Osteocyte (in vitro differentiated cells): ENCODE measurements around the gene ZDHHC1. TPM values are rescaled to one million over a fixed set of nuclear protein-coding genes. Genes with fewer than 3 reads are reported as not detected.

Experiments
- DNase-seq: peaks from one replicate; pipeline ENCODE4 v3.0.0; 2021; ENCODE audit warnings: mixed read lengths; ENCODE audit not compliant: unreplicated experiment; ENCODE audit errors: extremely low spot score
- H3K27ac Mint-ChIP-seq: one replicate; pipeline ENCODE4 v1.8.0; 2021; ENCODE audit warnings: mild to moderate bottlenecking, mixed read lengths; ENCODE audit not compliant: unreplicated experiment
- H3K27me3 Mint-ChIP-seq: one replicate; pipeline ENCODE4 v1.8.0; 2021; ENCODE audit warnings: mixed read lengths; ENCODE audit not compliant: unreplicated experiment
- H3K36me3 Mint-ChIP-seq: one replicate; pipeline ENCODE4 v1.8.0; 2021; ENCODE audit warnings: mixed read lengths; ENCODE audit not compliant: unreplicated experiment
- H3K4me1 Mint-ChIP-seq: one replicate; pipeline ENCODE4 v1.8.0; 2021; ENCODE audit warnings: mixed read lengths; ENCODE audit not compliant: unreplicated experiment
- H3K4me3 Mint-ChIP-seq: one replicate; pipeline ENCODE4 v1.8.0; 2021; ENCODE audit warnings: mild to moderate bottlenecking, moderate library complexity, mixed read lengths; ENCODE audit not compliant: unreplicated experiment
- H3K9me3 Mint-ChIP-seq: one replicate; pipeline ENCODE4 v1.8.0; 2021; ENCODE audit warnings: mixed read lengths; ENCODE audit not compliant: unreplicated experiment
- total RNA-seq: library from RNA; stranded (reverse); gene quantifications from 2 replicates; pipeline ENCODE4 v1.2.1, GENCODE V29; 2021
- TF ChIP-seq, protein P1 (sequence below): fragments of 200-600 bp; sonication (generic); IDR thresholded peaks from 2 replicates; pipeline ENCODE4 v1.5.0; 2021; ENCODE audit warnings: antibody characterized with exemption, mild to moderate bottlenecking, moderate library complexity

The ZDHHC1 gene
- total RNA-seq, 1 donor from 2014 or later: 15.4 TPM

- Mint-ChIP-seq H3K4me1 (peaks cover 34% of the 10 kb centered on the region), H3K36me3 (peaks cover 16% of the 10 kb centered on the region), H3K27me3 (no peaks in the 10 kb centered on the region), H3K27ac (no peak overlapping the region), H3K4me3 (no peak overlapping the region), H3K9me3 (no peaks in the 10 kb centered on the region)
- no peak for DNase-seq
- TF ChIP-seq, protein P1, sequence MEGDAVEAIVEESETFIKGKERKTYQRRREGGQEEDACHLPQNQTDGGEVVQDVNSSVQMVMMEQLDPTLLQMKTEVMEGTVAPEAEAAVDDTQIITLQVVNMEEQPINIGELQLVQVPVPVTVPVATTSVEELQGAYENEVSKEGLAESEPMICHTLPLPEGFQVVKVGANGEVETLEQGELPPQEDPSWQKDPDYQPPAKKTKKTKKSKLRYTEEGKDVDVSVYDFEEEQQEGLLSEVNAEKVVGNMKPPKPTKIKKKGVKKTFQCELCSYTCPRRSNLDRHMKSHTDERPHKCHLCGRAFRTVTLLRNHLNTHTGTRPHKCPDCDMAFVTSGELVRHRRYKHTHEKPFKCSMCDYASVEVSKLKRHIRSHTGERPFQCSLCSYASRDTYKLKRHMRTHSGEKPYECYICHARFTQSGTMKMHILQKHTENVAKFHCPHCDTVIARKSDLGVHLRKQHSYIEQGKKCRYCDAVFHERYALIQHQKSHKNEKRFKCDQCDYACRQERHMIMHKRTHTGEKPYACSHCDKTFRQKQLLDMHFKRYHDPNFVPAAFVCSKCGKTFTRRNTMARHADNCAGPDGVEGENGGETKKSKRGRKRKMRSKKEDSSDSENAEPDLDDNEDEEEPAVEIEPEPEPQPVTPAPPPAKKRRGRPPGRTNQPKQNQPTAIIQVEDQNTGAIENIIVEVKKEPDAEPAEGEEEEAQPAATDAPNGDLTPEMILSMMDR: no peak
Observed at GRCh38 chr16:67454104-67454503, 37.8 kb upstream of the ZDHHC1 start.

- DNase-seq: no peak
- Mint-ChIP-seq H3K27me3 (no peaks in the 10 kb centered on the region), H3K4me3 (no peak overlapping the region)
Observed at GRCh38 chr16:67451704-67452435, 35.6 kb upstream of the ZDHHC1 start.

GRCh38 chr16:67451061-67451703, 34.9 kb upstream of the ZDHHC1 start:
- TF ChIP-seq, protein P1: no peak
- Mint-ChIP-seq H3K9me3 (no peaks in the 10 kb centered on the region), H3K36me3 (peaks cover 16% of the 10 kb centered on the region), H3K4me3 (no peak overlapping the region), H3K4me1 (peaks cover 21% of the 10 kb centered on the region), H3K27me3 (no peaks in the 10 kb centered on the region), H3K27ac (no peak overlapping the region)
- no peak for DNase-seq

More at GRCh38 chr16:67451704-67452435, 35.6 kb upstream of the ZDHHC1 start:
- Mint-ChIP-seq H3K36me3 (peaks cover 16% of the 10 kb centered on the region), H3K27ac (no peak overlapping the region), H3K9me3 (no peaks in the 10 kb centered on the region), H3K4me1 (peaks cover 21% of the 10 kb centered on the region)
- TF ChIP-seq, protein P1: no peak

DNA sequence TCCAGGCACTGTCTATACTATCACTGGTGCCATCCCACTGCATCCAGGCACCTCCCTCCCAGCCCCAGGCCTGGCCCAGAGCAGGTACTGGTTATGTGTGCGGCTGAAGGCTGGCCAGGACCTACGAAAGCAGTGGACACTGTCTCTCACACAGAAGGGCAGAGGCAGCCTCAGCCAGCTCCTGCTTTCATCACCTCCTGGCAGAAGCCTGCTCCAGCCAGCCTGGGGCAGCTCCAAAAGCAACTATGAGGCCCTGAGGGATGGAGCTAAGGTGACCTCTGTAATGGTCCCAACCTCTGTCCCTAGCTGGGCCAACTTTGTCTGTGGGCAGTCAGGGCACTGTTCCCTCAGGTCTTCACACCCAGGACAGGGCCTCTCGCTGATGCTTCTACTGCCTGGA, 33.5 kb upstream of the ZDHHC1 start:
- DNase-seq: no peak
- peaks cover 16% of the 10 kb centered on the region for H3K36me3 Mint-ChIP-seq
- TF ChIP-seq, protein P1: no peak
- H3K4me1 Mint-ChIP-seq: peaks cover 17% of the 10 kb centered on the region
- no peaks in the 10 kb centered on the region for H3K27me3 Mint-ChIP-seq
- H3K27ac Mint-ChIP-seq: no peak overlapping the region
- no peak overlapping the region for H3K4me3 Mint-ChIP-seq
- H3K9me3 Mint-ChIP-seq: no peaks in the 10 kb centered on the region

DNA sequence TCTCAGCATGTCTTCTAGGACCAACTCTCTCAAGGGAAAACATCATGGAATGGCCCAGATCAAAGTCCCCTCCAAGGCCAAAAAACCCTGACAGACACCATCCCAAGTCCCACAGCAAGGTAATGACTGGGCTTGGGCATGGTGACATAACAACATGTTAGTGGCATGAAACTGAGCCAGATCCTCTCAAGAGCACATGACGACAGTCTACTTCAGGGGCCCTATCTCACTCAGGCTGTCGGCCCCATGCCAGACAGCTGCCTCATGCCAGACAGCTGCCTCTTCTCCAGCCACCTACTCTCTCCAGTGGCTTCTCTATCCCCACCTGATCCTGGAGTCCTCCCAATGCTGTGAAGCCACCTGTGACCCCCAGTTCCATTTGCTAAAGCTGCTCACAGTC, 33.1 kb upstream of the ZDHHC1 start:
- TF ChIP-seq, protein P1: no peak
- Mint-ChIP-seq H3K4me1 (peaks cover 16% of the 10 kb centered on the region), H3K9me3 (no peaks in the 10 kb centered on the region), H3K27me3 (no peaks in the 10 kb centered on the region), H3K36me3 (peaks cover 16% of the 10 kb centered on the region), H3K27ac (no peak overlapping the region), H3K4me3 (no peak overlapping the region)
- no peak for DNase-seq
